Smooth muscle cell (in vitro differentiated cells): ENCODE measurements around the gene CHFR. TPM values are rescaled to one million over a fixed set of nuclear protein-coding genes. Genes with fewer than 3 reads are reported as not detected.

ENCODE experiments used
- DNase-seq: peaks from one replicate; lab custom pipeline; 2025; ENCODE audit not compliant: unreplicated experiment; lab: John Stamatoyannopoulos, UW
- H2AFZ ChIP-seq: fragments of 200-600 bp; sonication (generic); 2 replicates; pipeline ENCODE4 v1.6.0; 2016; ENCODE audit warnings: antibody characterized with exemption, low read depth, mild to moderate bottlenecking
- H3F3A ChIP-seq: fragments of 200-600 bp; sonication (generic); 2 replicates; pipeline ENCODE4 v1.6.0; 2017; ENCODE audit warnings: antibody characterized with exemption, low read depth
- H3K27ac ChIP-seq: fragments of 200-600 bp; sonication (generic); 2 replicates; pipeline ENCODE4 v1.5.1; 2016; ENCODE audit warnings: low read depth, mild to moderate bottlenecking
- H3K27me3 ChIP-seq: fragments of 200-600 bp; sonication (generic); 2 replicates; pipeline ENCODE4 v1.6.1; 2016; ENCODE audit warnings: low read depth, mild to moderate bottlenecking
- H3K36me3 ChIP-seq: fragments of 200-600 bp; sonication (generic); 2 replicates; pipeline ENCODE4 v1.5.1; 2016; ENCODE audit warnings: low read depth
- H3K4me1 ChIP-seq: fragments of 200-600 bp; sonication (generic); 2 replicates; pipeline ENCODE4 v1.5.1; 2016; ENCODE audit warnings: low read depth
- H3K4me2 ChIP-seq: fragments of 200-600 bp; sonication (generic); 2 replicates; pipeline ENCODE4 v1.6.0; 2016; ENCODE audit warnings: mild to moderate bottlenecking
- H3K4me3 ChIP-seq: fragments of 200-600 bp; sonication (generic); 2 replicates; pipeline ENCODE4 v1.5.1; 2016; ENCODE audit warnings: mild to moderate bottlenecking
- H3K79me2 ChIP-seq: fragments of 200-600 bp; sonication (generic); 2 replicates; pipeline ENCODE4 v1.6.0; 2016; ENCODE audit warnings: low read depth, mild to moderate bottlenecking
- H3K9ac ChIP-seq: fragments of 200-600 bp; sonication (generic); 2 replicates; pipeline ENCODE4 v1.6.0; 2016; ENCODE audit warnings: low read depth
- H3K9me3 ChIP-seq: fragments of 200-600 bp; sonication (generic); replicated peaks from 2 replicates; pipeline ENCODE4 v1.5.1; 2016; ENCODE audit warnings: low read depth
- H4K20me1 ChIP-seq: fragments of 200-600 bp; sonication (generic); 2 replicates; pipeline ENCODE4 v1.6.0; 2016; ENCODE audit warnings: low read depth
- WGBS: methylation state at CpG from one replicate; pipeline ENCODE4 v1.1.7; 2016; ENCODE audit warnings: low lambda C conversion rate; 5-methylcytosine and 5-hydroxymethylcytosine counted together
- polyA plus RNA-seq: library from polyadenylated mRNA; unstranded; fragments of >200 nt; fragmentation: Nextera tagmentation; extraction: Ambion mirVana; gene quantifications from 2 replicates; pipeline ENCODE4 v1.2.1, GENCODE V29; 2016
- total RNA-seq: library from RNA; depleted of rRNA; stranded (reverse); fragments of >200 nt; gene quantifications from 2 replicates; pipeline ENCODE4 v1.2.3, GENCODE V29; 2014
- TF ChIP-seq, protein P1 (sequence below): fragments of 200-600 bp; sonication (generic); IDR thresholded peaks from 2 replicates; pipeline ENCODE4 v1.5.1; 2017; ENCODE audit warnings: borderline replicate concordance, mild to moderate bottlenecking, antibody characterized with exemption; ENCODE audit not compliant: insufficient read depth, poor library complexity, severe bottlenecking

The CHFR gene
- total and polyA plus RNA-seq, 2 experiments from 2014 or later, result 24.0 to 26.2 TPM

DNA sequence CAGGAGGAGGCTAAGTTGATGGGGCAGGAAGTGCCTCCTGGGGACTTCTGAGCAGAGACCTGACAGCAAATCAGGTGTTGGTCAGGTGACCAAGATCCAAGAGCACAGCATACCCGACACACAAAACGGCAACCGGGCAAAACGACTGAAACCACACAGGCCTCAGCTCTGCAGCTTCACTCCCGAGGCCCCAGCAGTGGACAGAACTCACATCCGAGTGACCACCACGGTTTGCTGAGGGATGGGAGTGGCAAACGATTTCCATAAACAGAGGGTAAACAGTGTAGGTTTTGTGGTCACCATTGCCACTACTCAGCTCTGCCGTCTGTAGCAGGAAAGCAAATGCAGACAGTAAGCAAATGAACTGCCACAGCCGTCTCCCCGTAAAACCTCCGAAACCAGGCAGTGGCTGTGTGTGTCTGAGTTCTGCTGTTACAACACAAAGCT, 14.4 kb downstream of the CHFR start:
- H3K36me3 ChIP-seq, result peaks cover 17% of the 10 kb centered on the region
- no peaks in the 10 kb centered on the region for H3F3A ChIP-seq
- no peak overlapping the region for H3K4me3 ChIP-seq
- 93% methylated on average over 12 of the region's 12 CpGs for WGBS
- no peaks in the 10 kb centered on the region for H3K9me3 ChIP-seq
- peaks cover 2% of the 10 kb centered on the region for H4K20me1 ChIP-seq
- peaks cover 13% of the 10 kb centered on the region for H3K79me2 ChIP-seq
- no peak overlapping the region for H3K9ac ChIP-seq
- H2AFZ ChIP-seq, result no peak overlapping the region
- no peaks in the 10 kb centered on the region for H3K4me1 ChIP-seq
- DNase-seq, result no peak
- TF ChIP-seq, protein P1, sequence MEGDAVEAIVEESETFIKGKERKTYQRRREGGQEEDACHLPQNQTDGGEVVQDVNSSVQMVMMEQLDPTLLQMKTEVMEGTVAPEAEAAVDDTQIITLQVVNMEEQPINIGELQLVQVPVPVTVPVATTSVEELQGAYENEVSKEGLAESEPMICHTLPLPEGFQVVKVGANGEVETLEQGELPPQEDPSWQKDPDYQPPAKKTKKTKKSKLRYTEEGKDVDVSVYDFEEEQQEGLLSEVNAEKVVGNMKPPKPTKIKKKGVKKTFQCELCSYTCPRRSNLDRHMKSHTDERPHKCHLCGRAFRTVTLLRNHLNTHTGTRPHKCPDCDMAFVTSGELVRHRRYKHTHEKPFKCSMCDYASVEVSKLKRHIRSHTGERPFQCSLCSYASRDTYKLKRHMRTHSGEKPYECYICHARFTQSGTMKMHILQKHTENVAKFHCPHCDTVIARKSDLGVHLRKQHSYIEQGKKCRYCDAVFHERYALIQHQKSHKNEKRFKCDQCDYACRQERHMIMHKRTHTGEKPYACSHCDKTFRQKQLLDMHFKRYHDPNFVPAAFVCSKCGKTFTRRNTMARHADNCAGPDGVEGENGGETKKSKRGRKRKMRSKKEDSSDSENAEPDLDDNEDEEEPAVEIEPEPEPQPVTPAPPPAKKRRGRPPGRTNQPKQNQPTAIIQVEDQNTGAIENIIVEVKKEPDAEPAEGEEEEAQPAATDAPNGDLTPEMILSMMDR, result no peak
- H3K4me2 ChIP-seq, result no peak overlapping the region
- no peaks in the 10 kb centered on the region for H3K27me3 ChIP-seq
- H3K27ac ChIP-seq, result no peak overlapping the region

DNA sequence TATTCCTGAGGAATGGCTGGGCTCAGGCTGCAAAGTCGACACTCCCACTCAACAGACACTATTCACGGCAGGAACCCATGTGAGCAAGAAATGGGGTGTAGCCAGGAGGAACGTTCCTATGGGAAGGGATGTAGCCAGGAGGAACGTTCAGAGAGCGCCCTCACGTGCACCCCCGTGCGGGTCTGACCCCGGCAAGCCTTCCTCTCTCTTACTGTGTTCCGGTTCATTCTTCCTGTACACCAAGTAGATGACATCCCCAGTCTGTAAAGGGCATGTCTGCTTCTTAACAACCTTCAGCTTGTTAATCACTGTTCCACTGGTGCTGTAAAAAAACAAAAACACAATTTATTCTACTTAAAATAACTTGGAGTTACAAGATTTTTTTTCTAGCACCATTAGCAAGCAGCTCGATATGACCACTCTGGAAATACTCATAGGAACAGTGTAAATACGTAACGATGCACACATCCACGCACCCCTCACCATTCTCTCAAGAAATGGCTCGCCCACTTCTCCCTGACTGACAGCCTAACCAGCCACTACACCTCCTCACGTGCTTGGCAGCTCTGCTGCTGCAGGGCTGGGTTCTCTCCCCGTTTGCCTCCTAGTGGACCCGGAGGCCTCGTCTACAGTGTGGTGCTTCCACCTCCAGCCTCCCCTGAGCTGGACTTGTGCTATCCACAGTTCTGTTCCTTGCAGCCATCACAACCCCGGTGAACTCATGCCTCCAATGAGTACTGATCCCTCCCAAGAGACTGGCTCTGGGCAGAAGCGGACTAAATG, 15.1 kb downstream of the CHFR start:
- H2AFZ ChIP-seq, result no peak overlapping the region
- 95% methylated on average over 21 of the region's 21 CpGs for WGBS
- H3K4me3 ChIP-seq, result no peak overlapping the region
- peaks cover 14% of the 10 kb centered on the region for H3K79me2 ChIP-seq
- peaks cover 13% of the 10 kb centered on the region for H3K36me3 ChIP-seq
- H3K9ac ChIP-seq, result no peak overlapping the region
- no peaks in the 10 kb centered on the region for H3K9me3 ChIP-seq
- H3K27me3 ChIP-seq, result no peaks in the 10 kb centered on the region
- TF ChIP-seq, protein P1, result no peak
- no peak for DNase-seq
- peaks cover 2% of the 10 kb centered on the region for H4K20me1 ChIP-seq
- no peak overlapping the region for H3K27ac ChIP-seq
- no peak overlapping the region for H3K4me2 ChIP-seq
- peaks cover 4% of the 10 kb centered on the region for H3F3A ChIP-seq
- H3K4me1 ChIP-seq, result no peaks in the 10 kb centered on the region

DNA sequence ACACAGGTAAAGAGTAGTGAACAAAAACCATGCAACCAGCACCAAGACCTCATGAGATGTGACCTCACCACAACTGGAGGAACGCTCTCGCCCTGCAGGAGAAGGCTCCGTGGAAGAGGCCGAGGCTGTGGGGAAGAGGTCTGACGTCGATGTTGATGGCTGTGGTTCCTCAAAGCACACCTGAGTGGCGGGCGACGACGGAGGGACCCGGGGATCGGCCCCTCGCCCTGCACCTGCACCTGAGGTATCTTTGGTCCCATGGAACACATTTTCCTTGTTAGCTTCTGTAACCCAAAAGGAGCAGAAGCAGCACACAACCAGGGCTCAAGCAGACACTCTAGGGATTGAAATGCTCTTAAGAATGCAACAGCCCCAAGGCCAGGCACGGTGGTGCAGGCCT, 17.9 kb downstream of the CHFR start:
- Histone ChIP-seq H2AFZ (no peak overlapping the region), H3K36me3 (peaks cover 10% of the 10 kb centered on the region), H4K20me1 (peaks cover 4% of the 10 kb centered on the region), H3K27me3 (no peaks in the 10 kb centered on the region), H3K79me2 (peaks cover 9% of the 10 kb centered on the region), H3K9me3 (no peaks in the 10 kb centered on the region), H3K27ac (no peak overlapping the region), H3F3A (peaks cover 13% of the 10 kb centered on the region), H3K4me2 (no peak overlapping the region), H3K4me3 (no peak overlapping the region), H3K9ac (no peak overlapping the region), H3K4me1 (no peaks in the 10 kb centered on the region)
- DNase-seq, result no peak
- TF ChIP-seq, protein P1, result no peak
- 96% methylated on average over 14 of the region's 14 CpGs for WGBS
